Measurements from ENCODE around the gene STOM. TPM values are rescaled to one million over a fixed set of nuclear protein-coding genes. Genes with fewer than 3 reads are reported as not detected.
"Not testable (repeated sequence)": the region's sequence is repeated elsewhere in the genome, so short reads cannot be mapped to it uniquely, and the experiment has no call there.

Gene STOM
- total RNA-seq (100 to 1,000 TPM in 1 of 2 donors, 10 to 100 TPM in 1; 86.1 to 106 TPM), polyA plus RNA-seq (ENCODE audit: insufficient read length in 2 of 2) (10 to 100 TPM; 40.5 to 41.8 TPM)
- long read RNA-seq, donor 1, transcript STOM-201 (7 exons, 3,010 nt) = major isoform, 12 of 12 reads
- long read RNA-seq, donor 1, partial matches to known transcripts = 0 of 12 reads
- long read RNA-seq, donor 1, other reads (novel, unspliced or antisense) = 0 of 12 reads
- long read RNA-seq, donor 2, transcript STOM-201 (7 exons, 3,010 nt) = major isoform, 7 of 7 reads
- long read RNA-seq, donor 2, partial matches to known transcripts = 0 of 7 reads
- long read RNA-seq, donor 2, other reads (novel, unspliced or antisense) = 0 of 7 reads
- long read RNA-seq, donor 3, transcript STOM-201 (7 exons, 3,010 nt) = major isoform, 6 of 6 reads
- long read RNA-seq, donor 3, partial matches to known transcripts = 0 of 6 reads
- long read RNA-seq, donor 3, other reads (novel, unspliced or antisense) = 0 of 6 reads
- long read RNA-seq, donor 4, transcript STOM-201 (7 exons, 3,010 nt) = major isoform, 29 of 44 reads
- long read RNA-seq, donor 4, partial matches to known transcripts = 15 of 44 reads
- long read RNA-seq, donor 4, other reads (novel, unspliced or antisense) = 0 of 44 reads

GRCh38 chr9:121369595-121370265 is at the start of gene STOM:
Gene STOM, minus strand, starts transcription at chr9:121370250. Its CDS starts 63 bp downstream, at chr9:121370187.
- H3K27ac ChIP-seq (ENCODE audit: low read depth, low read length) = peak within 1 kb of the TSS; percentile 88
- H3K36me3 ChIP-seq (ENCODE audit: control insufficient read depth, insufficient read depth, low read length) = no peaks in the 10 kb centered on the region
- DNase-seq (ENCODE audit: low read depth in 4 of 6, low spot score in 6 of 6) = peak in 5 of 6 donors; percentile 33 to 87 (median 53)
- no peaks in the 10 kb centered on the region for H3K9me3 ChIP-seq (ENCODE audit: control insufficient read depth, insufficient read depth, low read length)
- under 1% methylated on average over 52 of the region's 52 CpGs for WGBS (ENCODE audit: insufficient coverage)
- peaks cover 16% of the 10 kb centered on the region for H3K4me1 ChIP-seq (ENCODE audit: control insufficient read depth, insufficient read depth, low read length)
- peak within 1 kb of the TSS; percentile 81 for H3K4me3 ChIP-seq (ENCODE audit: low read depth, low read length)
- no peaks in the 10 kb centered on the region for H3K27me3 ChIP-seq (ENCODE audit: control insufficient read depth, insufficient read depth, low read length)

- no peak overlapping the region for H3K4me3 ChIP-seq (ENCODE audit: low read depth, low read length)
- H3K27ac ChIP-seq (ENCODE audit: low read depth, low read length) = no peak overlapping the region
- no peaks in the 10 kb centered on the region for H3K27me3 ChIP-seq (ENCODE audit: control insufficient read depth, insufficient read depth, low read length)
- whole genome bisulfite sequencing (ENCODE audit: insufficient coverage) = 67% methylated on average over 1 of the region's 3 CpGs
- DNase-seq (ENCODE audit: low read depth in 4 of 6, low spot score in 6 of 6) = no peak
- H3K4me1 ChIP-seq (ENCODE audit: control insufficient read depth, insufficient read depth, low read length) = no peaks in the 10 kb centered on the region
- no peaks in the 10 kb centered on the region for H3K9me3 ChIP-seq (ENCODE audit: control insufficient read depth, insufficient read depth, low read length)
- no peaks in the 10 kb centered on the region for H3K36me3 ChIP-seq (ENCODE audit: control insufficient read depth, insufficient read depth, low read length)
Measured at GRCh38 chr9:121411993-121412392, 41.9 kb upstream of the STOM start.

- no CpG with 5 or more reads among the region's 1 CpG for WGBS (ENCODE audit: insufficient coverage)
- H3K27ac ChIP-seq (ENCODE audit: low read depth, low read length) = no peak overlapping the region
- no peaks in the 10 kb centered on the region for H3K9me3 ChIP-seq (ENCODE audit: control insufficient read depth, insufficient read depth, low read length)
- H3K27me3 ChIP-seq (ENCODE audit: control insufficient read depth, insufficient read depth, low read length) = no peaks in the 10 kb centered on the region
- H3K4me3 ChIP-seq (ENCODE audit: low read depth, low read length) = no peak overlapping the region
- H3K4me1 ChIP-seq (ENCODE audit: control insufficient read depth, insufficient read depth, low read length) = no peaks in the 10 kb centered on the region
- no peaks in the 10 kb centered on the region for H3K36me3 ChIP-seq (ENCODE audit: control insufficient read depth, insufficient read depth, low read length)
- no peak for DNase-seq (ENCODE audit: low read depth in 4 of 6, low spot score in 6 of 6)
Measured at GRCh38 chr9:121405899-121406298, 35.8 kb upstream of the STOM start.

- Histone ChIP-seq H3K27ac (ENCODE audit: low read depth, low read length) (no peak overlapping the region), H3K4me1 (ENCODE audit: control insufficient read depth, insufficient read depth, low read length) (no peaks in the 10 kb centered on the region), H3K4me3 (ENCODE audit: low read depth, low read length) (no peak overlapping the region), H3K36me3 (ENCODE audit: control insufficient read depth, insufficient read depth, low read length) (no peaks in the 10 kb centered on the region), H3K27me3 (ENCODE audit: control insufficient read depth, insufficient read depth, low read length) (no peaks in the 10 kb centered on the region), H3K9me3 (ENCODE audit: control insufficient read depth, insufficient read depth, low read length) (no peaks in the 10 kb centered on the region)
- no peak for DNase-seq (ENCODE audit: low read depth in 4 of 6, low spot score in 6 of 6)
- no CpG with 5 or more reads among the region's 2 CpGs for WGBS (ENCODE audit: insufficient coverage)
Measured at GRCh38 chr9:121404906-121405305, 34.9 kb upstream of the STOM start.

GRCh38 chr9:121399883-121400607 is 30.0 kb upstream of the STOM start:
- H3K4me1 ChIP-seq (ENCODE audit: control insufficient read depth, insufficient read depth, low read length) = no peaks in the 10 kb centered on the region
- WGBS (ENCODE audit: insufficient coverage) = no CpG with 5 or more reads among the region's 9 CpGs
- H3K27me3 ChIP-seq (ENCODE audit: control insufficient read depth, insufficient read depth, low read length) = no peaks in the 10 kb centered on the region
- no peak overlapping the region for H3K27ac ChIP-seq (ENCODE audit: low read depth, low read length)
- no peaks in the 10 kb centered on the region for H3K36me3 ChIP-seq (ENCODE audit: control insufficient read depth, insufficient read depth, low read length)
- DNase-seq (ENCODE audit: low read depth in 4 of 6, low spot score in 6 of 6) = peak; percentile 39 to 94 (median 66)
- no peaks in the 10 kb centered on the region for H3K9me3 ChIP-seq (ENCODE audit: control insufficient read depth, insufficient read depth, low read length)
- H3K4me3 ChIP-seq (ENCODE audit: low read depth, low read length) = no peak overlapping the region

- WGBS (ENCODE audit: insufficient coverage) = 78% methylated on average over 3 of the region's 4 CpGs
- H3K27ac ChIP-seq (ENCODE audit: low read depth, low read length) = no peak overlapping the region
Measured at GRCh38 chr9:121399126-121399882, 29.3 kb upstream of the STOM start.

GRCh38 chr9:121398374-121398773 is 28.3 kb upstream of the STOM start:
- no peaks in the 10 kb centered on the region for H3K4me1 ChIP-seq (ENCODE audit: control insufficient read depth, insufficient read depth, low read length)
- no peaks in the 10 kb centered on the region for H3K27me3 ChIP-seq (ENCODE audit: control insufficient read depth, insufficient read depth, low read length)
- DNase-seq (ENCODE audit: low read depth in 4 of 6, low spot score in 6 of 6) = no peak
- H3K9me3 ChIP-seq (ENCODE audit: control insufficient read depth, insufficient read depth, low read length) = no peaks in the 10 kb centered on the region
- no peak overlapping the region for H3K27ac ChIP-seq (ENCODE audit: low read depth, low read length)
- no peak overlapping the region for H3K4me3 ChIP-seq (ENCODE audit: low read depth, low read length)
- H3K36me3 ChIP-seq (ENCODE audit: control insufficient read depth, insufficient read depth, low read length) = no peaks in the 10 kb centered on the region
- WGBS (ENCODE audit: insufficient coverage) = 98% methylated on average over 5 of the region's 5 CpGs

More at GRCh38 chr9:121399126-121399882, 29.3 kb upstream of the STOM start:
- H3K27me3 ChIP-seq (ENCODE audit: control insufficient read depth, insufficient read depth, low read length) = no peaks in the 10 kb centered on the region
- H3K36me3 ChIP-seq (ENCODE audit: control insufficient read depth, insufficient read depth, low read length) = no peaks in the 10 kb centered on the region
- DNase-seq (ENCODE audit: low read depth in 4 of 6, low spot score in 6 of 6) = no peak
- H3K4me3 ChIP-seq (ENCODE audit: low read depth, low read length) = no peak overlapping the region
- H3K4me1 ChIP-seq (ENCODE audit: control insufficient read depth, insufficient read depth, low read length) = no peaks in the 10 kb centered on the region
- no peaks in the 10 kb centered on the region for H3K9me3 ChIP-seq (ENCODE audit: control insufficient read depth, insufficient read depth, low read length)

- H3K27ac ChIP-seq (ENCODE audit: low read depth, low read length); H3K36me3 ChIP-seq (ENCODE audit: control insufficient read depth, insufficient read depth, low read length); DNase-seq (ENCODE audit: low read depth in 4 of 6, low spot score in 6 of 6); H3K27me3 ChIP-seq (ENCODE audit: control insufficient read depth, insufficient read depth, low read length); H3K9me3 ChIP-seq (ENCODE audit: control insufficient read depth, insufficient read depth, low read length); H3K4me3 ChIP-seq (ENCODE audit: low read depth, low read length); H3K4me1 ChIP-seq (ENCODE audit: control insufficient read depth, insufficient read depth, low read length): not testable (repeated sequence)
- WGBS (ENCODE audit: insufficient coverage) = no CpG with 5 or more reads among the region's 1 CpG
Measured at GRCh38 chr9:121397277-121397676, 27.2 kb upstream of the STOM start.

- Histone ChIP-seq H3K4me3 (ENCODE audit: low read depth, low read length) (no peak overlapping the region), H3K36me3 (ENCODE audit: control insufficient read depth, insufficient read depth, low read length) (no peaks in the 10 kb centered on the region), H3K4me1 (ENCODE audit: control insufficient read depth, insufficient read depth, low read length) (no peaks in the 10 kb centered on the region), H3K27me3 (ENCODE audit: control insufficient read depth, insufficient read depth, low read length) (no peaks in the 10 kb centered on the region), H3K9me3 (ENCODE audit: control insufficient read depth, insufficient read depth, low read length) (no peaks in the 10 kb centered on the region), H3K27ac (ENCODE audit: low read depth, low read length) (no peak overlapping the region)
- no peak for DNase-seq (ENCODE audit: low read depth in 4 of 6, low spot score in 6 of 6)
Measured at GRCh38 chr9:121395558-121395957, 25.5 kb upstream of the STOM start.

Data from spinal cord (tissue), 10 donors.